HG03565 (cell line): ENCODE results near the gene DOCK6.
"Not testable (repeated sequence)": the region's sequence is repeated elsewhere in the genome, so short reads cannot be mapped to it uniquely, and the experiment has no call there.

Experiments
- ATAC-seq: cut with Tn5 transposase; IDR thresholded peaks from one replicate; pipeline ENCODE4 v1.9.1; 2021; ENCODE audit warnings: mild to moderate bottlenecking, moderate library complexity; ENCODE audit not compliant: unreplicated experiment

DOCK6 gene

GRCh38 chr19:11198175-11198534, 64.2 kb downstream of the DOCK6 start:
- no peak for ATAC-seq

- ATAC-seq: peak; percentile 65
Observed at GRCh38 chr19:11197291-11198174, 64.8 kb downstream of the DOCK6 start, which contains the start of gene KANK2. Gene KANK2, minus strand, starts transcription at chr19:11197545. Its CDS starts 3,034 bp downstream, at chr19:11194511.

GRCh38 chr19:11196406-11197287, 65.7 kb downstream of the DOCK6 start:
- ATAC-seq: no peak

GRCh38 chr19:11195681-11196080, 66.6 kb downstream of the DOCK6 start:
- ATAC-seq: no peak

GRCh38 chr19:11194656-11195558, 67.4 kb downstream of the DOCK6 start:
- ATAC-seq: no peak

- no peak for ATAC-seq
Observed at GRCh38 chr19:11194173-11194572, 68.2 kb downstream of the DOCK6 start.

- no peak for ATAC-seq
Observed at GRCh38 chr19:11192957-11193939, 69.1 kb downstream of the DOCK6 start.

- ATAC-seq: no peak
Observed at GRCh38 chr19:11191934-11192333, 70.4 kb downstream of the DOCK6 start.

GRCh38 chr19:11191273-11191755, 71.0 kb downstream of the DOCK6 start:
- no peak for ATAC-seq

- no peak for ATAC-seq
Observed at GRCh38 chr19:11190501-11190900, 71.8 kb downstream of the DOCK6 start.

- no peak for ATAC-seq
Observed at GRCh38 chr19:11187441-11187840, 74.9 kb downstream of the DOCK6 start.

- no peak for ATAC-seq
Observed at GRCh38 chr19:11182994-11183393, 79.3 kb downstream of the DOCK6 start.

GRCh38 chr19:11181488-11181887, 80.8 kb downstream of the DOCK6 start:
- ATAC-seq: no peak

- ATAC-seq: not testable (repeated sequence)
Observed at GRCh38 chr19:11180975-11181374, 81.3 kb downstream of the DOCK6 start.

GRCh38 chr19:11180346-11180745, 82.0 kb downstream of the DOCK6 start:
- no peak for ATAC-seq

- ATAC-seq: no peak
Observed at GRCh38 chr19:11179716-11180297, 82.5 kb downstream of the DOCK6 start.

GRCh38 chr19:11179145-11179465, 83.2 kb downstream of the DOCK6 start:
- ATAC-seq: not testable (repeated sequence)

- no peak for ATAC-seq
Observed at GRCh38 chr19:11177592-11177991, 84.7 kb downstream of the DOCK6 start.
